Activated CD4-positive, alpha-beta T cell treated with anti-CD3 and anti-CD28 coated beads, Interleukin-2, amount 10 ng/mL, durations not matched to agents 7 days and 5 days (primary cell): ENCODE data around the gene F2RL3. TPM values are rescaled to one million over a fixed set of nuclear protein-coding genes. Genes with fewer than 3 reads are reported as not detected.

Experiments used
- CTCF ChIA-PET: fragments of 350-600 bp; sonication (Branson Sonifier 250); formaldehyde crosslinking; loops from one replicate; lab custom pipeline; 2021; ENCODE audit warnings: antibody characterized with exemption; lab: Charles Lee
- POLR2A ChIA-PET: fragments of 350-600 bp; sonication (Branson Sonifier 250); formaldehyde crosslinking; loops from one replicate; lab custom pipeline; 2021; ENCODE audit warnings: antibody characterized with exemption; lab: Charles Lee
- DNase-seq: peaks from one replicate; pipeline ENCODE4 v3.0.0-alpha.2; 2020
- H3K27ac Mint-ChIP-seq: one replicate; pipeline ENCODE4 v1.8.0; 2021; ENCODE audit warnings: mild to moderate bottlenecking, moderate library complexity, mixed read lengths
- H3K27me3 Mint-ChIP-seq: one replicate; pipeline ENCODE4 v1.8.0; 2021; ENCODE audit warnings: mixed read lengths
- H3K36me3 Mint-ChIP-seq: one replicate; pipeline ENCODE4 v1.8.0; 2021; ENCODE audit warnings: low read depth, mixed read lengths
- H3K4me1 Mint-ChIP-seq: one replicate; pipeline ENCODE4 v1.8.0; 2021; ENCODE audit warnings: mixed read lengths
- H3K4me3 Mint-ChIP-seq: one replicate; pipeline ENCODE4 v1.8.0; 2021; ENCODE audit warnings: mild to moderate bottlenecking, moderate library complexity, mixed read lengths
- H3K9me3 Mint-ChIP-seq: one replicate; pipeline ENCODE4 v1.8.0; 2021; ENCODE audit warnings: mixed read lengths
- total RNA-seq, 2 experiments: library from RNA; stranded (reverse); gene quantifications; one replicate each; pipeline ENCODE4 v1.2.3, GENCODE V29; 2021

F2RL3 gene
- total RNA-seq, 2 experiments from 2014 or later: 0.35 to 0.65 TPM

- DNase-seq: no peak
- ChIA-PET POLR2A (no interaction called here), CTCF (interaction anchor here (0.5 kb wide), 1 partner anchor 192 kb away, joined by 3 read pairs; no protein-coding TSS in a partner anchor)
- Mint-ChIP-seq H3K4me3 (no peak overlapping the region), H3K36me3 (peaks cover 4% of the 10 kb centered on the region), H3K4me1 (peaks cover 44% of the 10 kb centered on the region), H3K27ac (peak overlapping the region; percentile 46), H3K9me3 (no peaks in the 10 kb centered on the region), H3K27me3 (peaks cover 34% of the 10 kb centered on the region)
These were observed 3.6 kb downstream of the F2RL3 start for GRCh38 chr19:16892436-16892835.

GRCh38 chr19:16892868-16893685, 4.3 kb downstream of the F2RL3 start:
- H3K4me3 Mint-ChIP-seq: no peak overlapping the region
- H3K27ac Mint-ChIP-seq: peak overlapping the region; percentile 71
- no peak for DNase-seq
- ChIA-PET POLR2A (no interaction called here), CTCF (no interaction called here)
- peaks cover 35% of the 10 kb centered on the region for H3K27me3 Mint-ChIP-seq
- H3K9me3 Mint-ChIP-seq: no peaks in the 10 kb centered on the region
- H3K4me1 Mint-ChIP-seq: peaks cover 42% of the 10 kb centered on the region
- H3K36me3 Mint-ChIP-seq: peaks cover 4% of the 10 kb centered on the region

- ChIA-PET POLR2A (no interaction called here), CTCF (no interaction called here)
- Mint-ChIP-seq H3K9me3 (no peaks in the 10 kb centered on the region), H3K4me1 (peaks cover 41% of the 10 kb centered on the region), H3K4me3 (no peak overlapping the region), H3K27ac (peak overlapping the region; percentile 71), H3K36me3 (peaks cover 4% of the 10 kb centered on the region), H3K27me3 (peaks cover 41% of the 10 kb centered on the region)
- no peak for DNase-seq
These were observed 4.8 kb downstream of the F2RL3 start for GRCh38 chr19:16893686-16893989.

- peaks cover 40% of the 10 kb centered on the region for H3K4me1 Mint-ChIP-seq
- H3K27me3 Mint-ChIP-seq: peaks cover 44% of the 10 kb centered on the region
- DNase-seq: no peak
- no peaks in the 10 kb centered on the region for H3K9me3 Mint-ChIP-seq
- H3K27ac Mint-ChIP-seq: no peak overlapping the region
- H3K36me3 Mint-ChIP-seq: peaks cover 4% of the 10 kb centered on the region
- ChIA-PET CTCF (no interaction called here), POLR2A (no interaction called here)
- H3K4me3 Mint-ChIP-seq: no peak overlapping the region
These were observed 5.3 kb downstream of the F2RL3 start for GRCh38 chr19:16894080-16894479.

- Mint-ChIP-seq H3K36me3 (peaks cover 4% of the 10 kb centered on the region), H3K4me1 (peaks cover 46% of the 10 kb centered on the region), H3K27ac (no peak overlapping the region), H3K27me3 (peaks cover 44% of the 10 kb centered on the region), H3K4me3 (no peak overlapping the region), H3K9me3 (no peaks in the 10 kb centered on the region)
- ChIA-PET POLR2A (no interaction called here), CTCF (interaction anchor here (1.0 kb wide), 1 partner anchor 15 kb away, joined by 3 read pairs; no protein-coding TSS in a partner anchor)
- no peak for DNase-seq
These were observed 6.8 kb downstream of the F2RL3 start for GRCh38 chr19:16895467-16896145.

- Mint-ChIP-seq H3K4me1 (peaks cover 46% of the 10 kb centered on the region), H3K36me3 (peaks cover 4% of the 10 kb centered on the region), H3K9me3 (no peaks in the 10 kb centered on the region), H3K4me3 (no peak overlapping the region), H3K27ac (no peak overlapping the region), H3K27me3 (peaks cover 44% of the 10 kb centered on the region)
- DNase-seq: no peak
- ChIA-PET POLR2A (no interaction called here), CTCF (interaction anchor here (1.0 kb wide), 1 partner anchor 16 kb away, joined by 3 read pairs; no protein-coding TSS in a partner anchor)
These were observed 7.6 kb downstream of the F2RL3 start for GRCh38 chr19:16896146-16897028.

- Mint-ChIP-seq H3K9me3 (no peaks in the 10 kb centered on the region), H3K27me3 (peaks cover 44% of the 10 kb centered on the region), H3K4me1 (peaks cover 44% of the 10 kb centered on the region), H3K4me3 (peak overlapping the region; percentile 40), H3K27ac (peak overlapping the region; percentile 25), H3K36me3 (peaks cover 4% of the 10 kb centered on the region)
- peak; percentile 66 for DNase-seq
- POLR2A ChIA-PET: no interaction called here
- CTCF ChIA-PET: interaction anchor here (0.6 kb wide), 2 partner anchors 119 to 1032 kb away, joined by 3 to 4 read pairs; no protein-coding TSS in a partner anchor
These were observed 8.4 kb downstream of the F2RL3 start for GRCh38 chr19:16897029-16897855.

GRCh38 chr19:16897856-16898161, 9.0 kb downstream of the F2RL3 start:
- Mint-ChIP-seq H3K27ac (no peak overlapping the region), H3K27me3 (peaks cover 41% of the 10 kb centered on the region), H3K4me1 (peaks cover 38% of the 10 kb centered on the region), H3K36me3 (peaks cover 4% of the 10 kb centered on the region), H3K4me3 (no peak overlapping the region), H3K9me3 (no peaks in the 10 kb centered on the region)
- CTCF ChIA-PET: interaction anchor here (0.6 kb wide), 2 partner anchors 120 to 1032 kb away, joined by 3 to 4 read pairs; no protein-coding TSS in a partner anchor
- DNase-seq: no peak
- POLR2A ChIA-PET: no interaction called here

GRCh38 chr19:16898361-16899015, 9.7 kb downstream of the F2RL3 start:
- peak overlapping the region; percentile 58 for H3K4me3 Mint-ChIP-seq
- peaks cover 4% of the 10 kb centered on the region for H3K36me3 Mint-ChIP-seq
- no peak overlapping the region for H3K27ac Mint-ChIP-seq
- CTCF ChIA-PET: no interaction called here
- H3K9me3 Mint-ChIP-seq: no peaks in the 10 kb centered on the region
- POLR2A ChIA-PET: no interaction called here
- DNase-seq: no peak
- peaks cover 36% of the 10 kb centered on the region for H3K27me3 Mint-ChIP-seq
- peaks cover 32% of the 10 kb centered on the region for H3K4me1 Mint-ChIP-seq

- H3K27me3 Mint-ChIP-seq: peaks cover 25% of the 10 kb centered on the region
- ChIA-PET CTCF (interaction anchor here (1.3 kb wide), 1 partner anchor 17 kb away, joined by 4 read pairs; no protein-coding TSS in a partner anchor), POLR2A (no interaction called here)
- no peaks in the 10 kb centered on the region for H3K9me3 Mint-ChIP-seq
- H3K36me3 Mint-ChIP-seq: peaks cover 4% of the 10 kb centered on the region
- H3K4me3 Mint-ChIP-seq: no peak overlapping the region
- H3K4me1 Mint-ChIP-seq: peaks cover 24% of the 10 kb centered on the region
- no peak overlapping the region for H3K27ac Mint-ChIP-seq
- DNase-seq: peak; percentile 46
These were observed 10.8 kb downstream of the F2RL3 start for GRCh38 chr19:16899566-16900075.

- no peak for DNase-seq
- CTCF ChIA-PET: interaction anchor here (0.8 kb wide), 1 partner anchor 18 kb away, joined by 3 read pairs; no protein-coding TSS in a partner anchor
These were observed 12.8 kb downstream of the F2RL3 start for GRCh38 chr19:16901491-16902175.

More at GRCh38 chr19:16901491-16902175, 12.8 kb downstream of the F2RL3 start:
- Mint-ChIP-seq H3K27ac (no peak overlapping the region), H3K4me1 (peaks cover 20% of the 10 kb centered on the region), H3K36me3 (no peaks in the 10 kb centered on the region), H3K9me3 (no peaks in the 10 kb centered on the region), H3K27me3 (peaks cover 13% of the 10 kb centered on the region), H3K4me3 (no peak overlapping the region)
- POLR2A ChIA-PET: no interaction called here
